GM21515 (cell line): ENCODE measurements around the gene CYP4F11.
"Not testable (repeated sequence)": the region's sequence is repeated elsewhere in the genome, so short reads cannot be mapped to it uniquely, and the experiment has no call there.

Source experiments
- ATAC-seq: cut with Tn5 transposase; IDR thresholded peaks from one replicate; pipeline ENCODE4 v1.9.1; 2021; ENCODE audit not compliant: unreplicated experiment

Gene CYP4F11

GRCh38 chr19:15885919-15886318, 48.4 kb downstream of the CYP4F11 start:
- no peak for ATAC-seq

GRCh38 chr19:15885167-15885566, 49.2 kb downstream of the CYP4F11 start:
- ATAC-seq = no peak

- ATAC-seq = not testable (repeated sequence)
Measured at GRCh38 chr19:15883329-15883728, 51.0 kb downstream of the CYP4F11 start.

GRCh38 chr19:15874821-15875474, 59.4 kb downstream of the CYP4F11 start:
- ATAC-seq = no peak

- not testable (repeated sequence) for ATAC-seq
Measured at GRCh38 chr19:15873771-15874170, 60.6 kb downstream of the CYP4F11 start.

- ATAC-seq = no peak
Measured at GRCh38 chr19:15871570-15871969, 62.8 kb downstream of the CYP4F11 start.

GRCh38 chr19:15869873-15870272, 64.5 kb downstream of the CYP4F11 start:
- ATAC-seq = no peak

- no peak for ATAC-seq
Measured at GRCh38 chr19:15869109-15869555, 65.2 kb downstream of the CYP4F11 start.

- ATAC-seq = no peak
Measured at GRCh38 chr19:15866636-15867035, 67.7 kb downstream of the CYP4F11 start.

- ATAC-seq = no peak
Measured at GRCh38 chr19:15864824-15865223, 69.5 kb downstream of the CYP4F11 start.

- no peak for ATAC-seq
Measured at GRCh38 chr19:15863272-15863671, 71.1 kb downstream of the CYP4F11 start.

- no peak for ATAC-seq
Measured at GRCh38 chr19:15862444-15862843, 71.9 kb downstream of the CYP4F11 start.
